ENCODE results near the gene SPC24.

DNA sequence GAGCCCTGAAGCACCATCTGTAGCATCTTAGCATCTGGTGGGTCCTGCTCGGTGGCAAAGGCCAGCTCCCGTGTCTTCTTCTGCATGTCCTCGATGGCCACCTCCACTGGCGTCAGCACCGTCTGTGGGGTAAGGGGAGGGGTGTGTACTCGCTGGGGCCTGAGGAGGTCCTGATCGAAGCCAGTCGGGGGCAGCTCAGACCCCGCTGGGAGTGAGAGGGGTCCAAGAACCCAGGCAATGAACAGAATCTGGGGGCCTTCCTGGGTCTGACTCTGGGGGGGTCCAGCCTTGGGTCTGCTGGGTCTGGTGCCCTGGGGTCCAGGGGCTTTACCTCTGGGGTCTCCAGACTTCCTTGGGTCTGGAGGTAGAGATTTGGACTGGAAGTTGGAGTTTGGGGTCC is 45.3 kb upstream of the SPC24 start:
- TF ChIP-seq CTCF (conservative IDR thresholded peaks at IDR 0.05) (no peak), EZH2 (IDR thresholded peaks at IDR 0.05; ENCODE audit: low read depth) (no peak)

Measured in PC-9 (cell line).